K562 (cell line): ENCODE measurements around the gene SIRPD. TPM values are rescaled to one million over a fixed set of nuclear protein-coding genes. Genes with fewer than 3 reads are reported as not detected.

Experiments
- ATAC-seq: fragments of 200-7000 bp; cut with Tn5 transposase; 3 replicates; pipeline ENCODE4 v1.9.1; 2020; ENCODE audit warnings: moderate library complexity
- BruUV-seq: library from RNA; stranded (reverse); fragments of 400-500 nt; replicated peaks from 2 replicates; lab custom pipeline; 2021; lab: Mats Ljungman, UMichigan
- CTCF ChIA-PET: fragments of 300-600 bp; formaldehyde crosslinking; extraction: SDS; loops from one replicate; lab custom pipeline; 2021; ENCODE audit warnings: low intra/inter-chr PET ratio; lab: Yijun Ruan, JAX
- POLR2A ChIA-PET: fragments of 300-600, 350-650 bp; sonication (Branson Sonifier 250); formaldehyde crosslinking; extraction: SDS; loops from one replicate; lab custom pipeline; 2021; ENCODE audit warnings: antibody characterized with exemption, inconsistent platforms; lab: Yijun Ruan, JAX
- DNase-seq, 4 experiments: peaks; one replicate each; pipeline versions ENCODE4 v3.0.0 to v3.0.0-alpha.2; 2011 to 2018; ENCODE audit warnings: low spot score in 3 of 4, mixed read lengths in 3 of 4; ENCODE audit errors: extremely low read depth in 1 of 4
- FAIRE-seq: peaks from 2 replicates; lab custom pipeline; 2011; peaks lifted over from hg19 to GRCh38; lab: Jason Lieb, UNC
- H2AFZ ChIP-seq: 2 replicates; pipeline ENCODE4 v1.6.0; 2011; ENCODE audit warnings: low read depth, low read length, control low read depth, inconsistent platforms
- H3K27ac ChIP-seq: fragments of 200-600 bp; 3 replicates; pipeline ENCODE4 v1.8.0; 2011; ENCODE audit warnings: low read depth, mild to moderate bottlenecking, control low read depth, inconsistent platforms, low read length, moderate library complexity, mixed read lengths; ENCODE audit errors: extremely low read depth
- H3K27me3 ChIP-seq, 2 experiments: fragments of 300-600 bp in 1 of 2; 2 replicates in 1 of 2; 3 replicates in 1 of 2; pipeline versions ENCODE4 v1.6.0 to v1.8.0; 2011; ENCODE audit warnings: inconsistent platforms in 2 of 2, low read length in 2 of 2, mild to moderate bottlenecking in 1 of 2, mixed read lengths in 1 of 2, moderate library complexity in 1 of 2; ENCODE audit not compliant: control insufficient read depth in 2 of 2, insufficient read depth in 2 of 2
- H3K36me3 ChIP-seq: fragments of 300-600 bp; 3 replicates; pipeline ENCODE4 v1.8.0; 2011; ENCODE audit warnings: mild to moderate bottlenecking, low read length, inconsistent platforms; ENCODE audit not compliant: control insufficient read depth, insufficient read depth
- H3K4me1 ChIP-seq, 2 experiments: fragments of 200-600 bp in 1 of 2; replicated peaks in 1 of 2; 2 replicates in 1 of 2; 3 replicates in 1 of 2; pipeline versions ENCODE4 v1.5.1 to v1.8.0; 2011; ENCODE audit warnings: inconsistent platforms in 2 of 2, low read length in 2 of 2, mild to moderate bottlenecking in 1 of 2, mixed read lengths in 1 of 2, moderate library complexity in 1 of 2; ENCODE audit not compliant: control insufficient read depth in 2 of 2, insufficient read depth in 2 of 2
- H3K4me2 ChIP-seq: 2 replicates; pipeline ENCODE4 v1.6.1; 2011; ENCODE audit warnings: low read length, control low read depth, inconsistent platforms, mixed read lengths; ENCODE audit not compliant: insufficient read depth
- H3K4me3 ChIP-seq: fragments of 200-600 bp; sonication (generic), shearing (Covaris generic); 2 replicates; pipeline ENCODE4 v1.5.1; 2016; ENCODE audit warnings: control low read depth, inconsistent platforms
- H3K79me2 ChIP-seq: fragments of 200-600 bp; 3 replicates; pipeline ENCODE4 v1.8.0; 2011; ENCODE audit warnings: low read length, inconsistent platforms; ENCODE audit not compliant: control insufficient read depth, insufficient read depth
- H3K9ac ChIP-seq, 2 experiments: 2 replicates each; pipeline versions ENCODE4 v1.6.0 to v1.6.1; 2011; ENCODE audit warnings: low read depth in 2 of 2, low read length in 2 of 2, control low read depth in 1 of 2, inconsistent platforms in 1 of 2, mild to moderate bottlenecking in 1 of 2, mixed read lengths in 1 of 2; ENCODE audit not compliant: insufficient read depth in 1 of 2
- H3K9me1 ChIP-seq: one replicate; pipeline ENCODE4 v1.6.0; 2011; ENCODE audit warnings: inconsistent platforms, mild to moderate bottlenecking, low read length, moderate library complexity; ENCODE audit not compliant: control insufficient read depth, insufficient read depth
- H3K9me3 ChIP-seq: replicated peaks from 2 replicates; pipeline ENCODE4 v1.5.1; 2011; ENCODE audit warnings: low read depth, low read length, inconsistent platforms; ENCODE audit not compliant: control insufficient read depth, insufficient read depth
- H4K20me1 ChIP-seq: replicated peaks from 2 replicates; pipeline ENCODE4 v1.6.1; 2011; ENCODE audit warnings: low read length, inconsistent platforms, mixed read lengths; ENCODE audit not compliant: control insufficient read depth, insufficient read depth
- CCNT2 ChIP-seq: IDR thresholded peaks from 2 replicates; pipeline ENCODE4 v1.6.1; 2011; ENCODE audit warnings: borderline replicate concordance, low read depth, mild to moderate bottlenecking, moderate library complexity, mixed read lengths, low read length; ENCODE audit not compliant: insufficient read length; ENCODE audit errors: extremely low read depth
- CREM ChIP-seq: IDR thresholded peaks from 2 replicates; pipeline ENCODE4 v1.6.1; 2014; ENCODE audit warnings: antibody characterized with exemption, low read depth
- ETS2 ChIP-seq: IDR thresholded peaks from 2 replicates; pipeline ENCODE4 v1.6.1; 2016; ENCODE audit warnings: borderline replicate concordance, missing genetic modification characterization, mild to moderate bottlenecking, moderate library complexity, missing compliant biosample characterization; ENCODE audit not compliant: poor library complexity, severe bottlenecking
- ZNF165 ChIP-seq: fragments of 250-450 bp; sonication (Bioruptor Pico); IDR thresholded peaks from 2 replicates; pipeline ENCODE4 v1.4.0; 2020; ENCODE audit warnings: borderline replicate concordance
- ZNF79 ChIP-seq: fragments of 250-450 bp; sonication (Bioruptor Pico); IDR thresholded peaks from 2 replicates; pipeline ENCODE4 v1.4.0; 2020; ENCODE audit warnings: low read depth, mild to moderate bottlenecking, moderate library complexity
- WGBS: fragments of 100-300 bp; shearing (Covaris generic); methylation state at CpG from one replicate; pipeline ENCODE4 v1.1.6; 2016; ENCODE audit warnings: low coverage, mixed read lengths; ENCODE audit not compliant: insufficient coverage; ENCODE audit errors: missing lambda C conversion rate; 5-methylcytosine and 5-hydroxymethylcytosine counted together
- in situ Hi-C: fragments of 300-500 bp; cut with MboI; formaldehyde crosslinking; loops from 4 replicates; pipeline ENCODE4 v1.15.0; 2018; ENCODE audit warnings: inconsistent platforms, mixed read lengths
- intact Hi-C: fragments of 100-400 bp; cut with micrococcal nuclease; formaldehyde crosslinking; loops from 2 replicates; pipeline ENCODE4 v1.14.2; 2022
- polyA plus RNA-seq, 8 experiments: library from polyadenylated mRNA; depleted of rRNA in 4 of 8; stranded (reverse) in 5 of 8; unstranded in 3 of 8; fragments of >200 nt; fragmentation: Nextera tagmentation in 2 of 8; fragmentation: Illumina TruSeq in 1 of 8; extraction: Ambion mirVana in 2 of 8; extraction: Trizol in 1 of 8; gene quantifications; 2 replicates each; pipeline versions ENCODE4 v1.2.1 to v1.2.3, GENCODE V29; 2011 to 2014; ENCODE audit warnings: inconsistent platforms in 1 of 8, missing spikeins in 1 of 8
- total RNA-seq, 7 experiments: library from RNA; depleted of rRNA in 6 of 7; stranded (reverse); fragments of >200 nt in 6 of 7; fragmentation: Illumina TruSeq in 2 of 7; extraction: Trizol in 2 of 7; gene quantifications; 2 replicates each; pipeline versions ENCODE4 v1.2.1 to v1.2.3, GENCODE V29; 2011 to 2021; ENCODE audit warnings: low replicate concordance in 1 of 7
- TF ChIP-seq, protein P1 (sequence below): fragments of 200-800 bp; sonication (Bioruptor generic); IDR thresholded peaks from 2 replicates; pipeline ENCODE4 v1.6.1; 2016; ENCODE audit warnings: missing genetic modification characterization, missing compliant biosample characterization

SIRPD gene
- total and polyA plus RNA-seq, 9 of the 15 experiments (the other 6 are each of a cell fraction or from before 2014, with no cell fraction given): not detected

DNA sequence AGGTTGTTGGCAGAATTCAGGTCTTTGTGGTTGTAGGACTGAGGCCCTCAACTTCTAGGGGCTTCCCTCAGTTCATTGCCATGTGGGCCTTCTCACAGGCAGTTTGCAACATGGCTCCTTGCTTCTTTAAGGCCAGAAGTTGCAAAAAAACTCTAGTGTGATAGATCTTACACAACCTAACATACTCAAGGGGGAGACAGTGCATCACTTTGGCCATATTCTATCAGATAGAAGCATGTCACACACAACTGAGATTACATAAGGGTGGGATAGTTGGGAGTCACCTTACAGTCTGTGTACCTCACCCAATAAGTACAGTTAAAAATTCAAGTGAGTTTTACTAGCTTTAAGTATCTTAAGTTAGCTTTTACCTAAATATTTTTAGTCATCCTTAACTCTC lies 1.6 kb downstream of the SIRPD start (continued):
- no peak for TF ChIP-seq ETS2 (tag)

DNA sequence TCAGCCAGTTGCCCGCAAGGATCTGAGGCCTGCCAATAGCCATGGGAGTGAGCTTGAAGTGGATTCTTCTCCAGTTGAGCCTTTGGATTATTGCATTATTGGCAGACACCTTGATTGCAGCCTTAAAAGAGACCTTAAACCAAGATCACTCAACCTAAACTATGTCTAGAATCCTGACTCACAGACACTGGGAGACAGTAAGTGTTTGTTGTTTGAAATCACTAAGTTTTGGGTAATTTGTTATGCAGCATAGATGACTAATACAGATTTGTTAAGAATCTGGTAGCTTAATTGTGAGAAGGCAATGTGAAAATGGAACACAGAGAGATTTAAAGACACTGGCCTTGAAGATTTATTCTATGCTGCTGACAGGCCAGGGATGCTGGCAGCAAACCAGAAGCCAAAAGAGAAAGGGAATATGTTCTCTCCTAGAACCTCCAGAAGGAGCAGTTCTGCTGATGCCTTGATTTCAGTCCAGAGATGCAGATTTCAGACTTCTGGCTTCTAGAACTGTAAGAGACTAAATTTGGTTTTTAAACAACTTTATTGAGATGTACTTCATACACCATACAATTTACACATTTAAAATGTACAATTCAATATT lies 17.6 kb downstream of the SIRPD start:
- FAIRE-seq: no peak
- BruUV-seq: no TSS peak
- H3K27me3 ChIP-seq: no peaks in the 10 kb centered on the region
- H4K20me1 ChIP-seq: no peaks in the 10 kb centered on the region
- ChIA-PET CTCF (no interaction called here), POLR2A (interaction anchor here (1.3 kb wide), 1 partner anchor 10 kb away, joined by 3 read pairs; no protein-coding TSS in a partner anchor)
- intact Hi-C loops: no loop called here
- no peak for ATAC-seq
- H3K9me3 ChIP-seq: no peaks in the 10 kb centered on the region
- no peak overlapping the region for H3K27ac ChIP-seq
- H3K9me1 ChIP-seq: no peaks in the 10 kb centered on the region
- H3K79me2 ChIP-seq: no peaks in the 10 kb centered on the region
- 0% methylated on average over 1 of the region's 1 CpG for WGBS
- no peak overlapping the region for H2AFZ ChIP-seq
- no peak overlapping the region for H3K4me2 ChIP-seq
- TF ChIP-seq CCNT2 (no peak), ZNF79 (CRISPR knock-in tag) (no peak), ZNF165 (CRISPR knock-in tag) (no peak), CREM (no peak)
- TF ChIP-seq, protein P1, sequence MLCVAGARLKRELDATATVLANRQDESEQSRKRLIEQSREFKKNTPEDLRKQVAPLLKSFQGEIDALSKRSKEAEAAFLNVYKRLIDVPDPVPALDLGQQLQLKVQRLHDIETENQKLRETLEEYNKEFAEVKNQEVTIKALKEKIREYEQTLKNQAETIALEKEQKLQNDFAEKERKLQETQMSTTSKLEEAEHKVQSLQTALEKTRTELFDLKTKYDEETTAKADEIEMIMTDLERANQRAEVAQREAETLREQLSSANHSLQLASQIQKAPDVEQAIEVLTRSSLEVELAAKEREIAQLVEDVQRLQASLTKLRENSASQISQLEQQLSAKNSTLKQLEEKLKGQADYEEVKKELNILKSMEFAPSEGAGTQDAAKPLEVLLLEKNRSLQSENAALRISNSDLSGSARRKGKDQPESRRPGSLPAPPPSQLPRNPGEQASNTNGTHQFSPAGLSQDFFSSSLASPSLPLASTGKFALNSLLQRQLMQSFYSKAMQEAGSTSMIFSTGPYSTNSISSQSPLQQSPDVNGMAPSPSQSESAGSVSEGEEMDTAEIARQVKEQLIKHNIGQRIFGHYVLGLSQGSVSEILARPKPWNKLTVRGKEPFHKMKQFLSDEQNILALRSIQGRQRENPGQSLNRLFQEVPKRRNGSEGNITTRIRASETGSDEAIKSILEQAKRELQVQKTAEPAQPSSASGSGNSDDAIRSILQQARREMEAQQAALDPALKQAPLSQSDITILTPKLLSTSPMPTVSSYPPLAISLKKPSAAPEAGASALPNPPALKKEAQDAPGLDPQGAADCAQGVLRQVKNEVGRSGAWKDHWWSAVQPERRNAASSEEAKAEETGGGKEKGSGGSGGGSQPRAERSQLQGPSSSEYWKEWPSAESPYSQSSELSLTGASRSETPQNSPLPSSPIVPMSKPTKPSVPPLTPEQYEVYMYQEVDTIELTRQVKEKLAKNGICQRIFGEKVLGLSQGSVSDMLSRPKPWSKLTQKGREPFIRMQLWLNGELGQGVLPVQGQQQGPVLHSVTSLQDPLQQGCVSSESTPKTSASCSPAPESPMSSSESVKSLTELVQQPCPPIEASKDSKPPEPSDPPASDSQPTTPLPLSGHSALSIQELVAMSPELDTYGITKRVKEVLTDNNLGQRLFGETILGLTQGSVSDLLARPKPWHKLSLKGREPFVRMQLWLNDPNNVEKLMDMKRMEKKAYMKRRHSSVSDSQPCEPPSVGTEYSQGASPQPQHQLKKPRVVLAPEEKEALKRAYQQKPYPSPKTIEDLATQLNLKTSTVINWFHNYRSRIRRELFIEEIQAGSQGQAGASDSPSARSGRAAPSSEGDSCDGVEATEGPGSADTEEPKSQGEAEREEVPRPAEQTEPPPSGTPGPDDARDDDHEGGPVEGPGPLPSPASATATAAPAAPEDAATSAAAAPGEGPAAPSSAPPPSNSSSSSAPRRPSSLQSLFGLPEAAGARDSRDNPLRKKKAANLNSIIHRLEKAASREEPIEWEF: no peak
- TF ChIP-seq, all 486 proteins: peak for 0
- DNase-seq: no peak
- Histone ChIP-seq H3K36me3 (no peaks in the 10 kb centered on the region), H3K9ac (no peak overlapping the region), H3K4me3 (no peak overlapping the region), H3K4me1 (no peaks in the 10 kb centered on the region; a peak in 1 of 5 replicates)
- in situ Hi-C loops: no loop called here
